Measurements from ENCODE around the gene VPS45.

The VPS45 gene

DNA sequence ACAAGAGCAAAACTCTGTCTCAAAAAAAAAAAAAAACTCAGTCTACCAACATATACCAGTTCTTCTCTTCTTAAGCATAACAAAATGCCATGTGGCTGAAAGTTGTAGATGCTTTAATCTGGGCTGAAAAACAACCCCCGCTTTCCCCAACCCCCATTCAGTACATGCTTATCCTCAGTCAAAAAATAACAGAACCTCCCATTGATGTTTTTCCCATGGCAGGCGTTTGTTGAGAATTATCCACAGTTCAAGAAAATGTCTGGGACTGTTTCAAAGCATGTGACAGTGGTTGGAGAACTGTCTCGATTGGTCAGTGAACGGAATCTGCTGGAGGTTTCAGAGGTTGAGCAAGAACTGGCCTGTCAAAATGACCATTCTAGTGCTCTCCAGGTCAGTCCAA lies 14.9 kb downstream of the VPS45 start:
- no peak overlapping the region for H3K4me3 ChIP-seq (replicated peaks; ENCODE audit: insufficient read depth, low read length)
- no peak for DNase-seq (ENCODE audit: low read depth in 1 of 2, low spot score in 1 of 2)
- H3K27ac ChIP-seq (replicated peaks) = no peak overlapping the region
- TF ChIP-seq CTCF (IDR thresholded peaks at IDR 0.05; ENCODE audit: insufficient read depth, low read length) (no peak), GABPA (IDR thresholded peaks at IDR 0.05; ENCODE audit: low read depth) (no peak), POLR2AphosphoS5 (IDR thresholded peaks at IDR 0.05; ENCODE audit: low read depth) (no peak), SPI1 (IDR thresholded peaks at IDR 0.05; ENCODE audit: borderline replicate concordance, low read depth) (no peak)
- TF ChIP-seq, protein P1, sequence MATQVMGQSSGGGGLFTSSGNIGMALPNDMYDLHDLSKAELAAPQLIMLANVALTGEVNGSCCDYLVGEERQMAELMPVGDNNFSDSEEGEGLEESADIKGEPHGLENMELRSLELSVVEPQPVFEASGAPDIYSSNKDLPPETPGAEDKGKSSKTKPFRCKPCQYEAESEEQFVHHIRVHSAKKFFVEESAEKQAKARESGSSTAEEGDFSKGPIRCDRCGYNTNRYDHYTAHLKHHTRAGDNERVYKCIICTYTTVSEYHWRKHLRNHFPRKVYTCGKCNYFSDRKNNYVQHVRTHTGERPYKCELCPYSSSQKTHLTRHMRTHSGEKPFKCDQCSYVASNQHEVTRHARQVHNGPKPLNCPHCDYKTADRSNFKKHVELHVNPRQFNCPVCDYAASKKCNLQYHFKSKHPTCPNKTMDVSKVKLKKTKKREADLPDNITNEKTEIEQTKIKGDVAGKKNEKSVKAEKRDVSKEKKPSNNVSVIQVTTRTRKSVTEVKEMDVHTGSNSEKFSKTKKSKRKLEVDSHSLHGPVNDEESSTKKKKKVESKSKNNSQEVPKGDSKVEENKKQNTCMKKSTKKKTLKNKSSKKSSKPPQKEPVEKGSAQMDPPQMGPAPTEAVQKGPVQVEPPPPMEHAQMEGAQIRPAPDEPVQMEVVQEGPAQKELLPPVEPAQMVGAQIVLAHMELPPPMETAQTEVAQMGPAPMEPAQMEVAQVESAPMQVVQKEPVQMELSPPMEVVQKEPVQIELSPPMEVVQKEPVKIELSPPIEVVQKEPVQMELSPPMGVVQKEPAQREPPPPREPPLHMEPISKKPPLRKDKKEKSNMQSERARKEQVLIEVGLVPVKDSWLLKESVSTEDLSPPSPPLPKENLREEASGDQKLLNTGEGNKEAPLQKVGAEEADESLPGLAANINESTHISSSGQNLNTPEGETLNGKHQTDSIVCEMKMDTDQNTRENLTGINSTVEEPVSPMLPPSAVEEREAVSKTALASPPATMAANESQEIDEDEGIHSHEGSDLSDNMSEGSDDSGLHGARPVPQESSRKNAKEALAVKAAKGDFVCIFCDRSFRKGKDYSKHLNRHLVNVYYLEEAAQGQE (IDR thresholded peaks at IDR 0.05; ENCODE audit: insufficient replicate concordance, low read depth) = no peak
- H3K27me3 ChIP-seq (ENCODE audit: insufficient read depth, poor library complexity, severe bottlenecking) = no peaks in the 10 kb centered on the region

DNA sequence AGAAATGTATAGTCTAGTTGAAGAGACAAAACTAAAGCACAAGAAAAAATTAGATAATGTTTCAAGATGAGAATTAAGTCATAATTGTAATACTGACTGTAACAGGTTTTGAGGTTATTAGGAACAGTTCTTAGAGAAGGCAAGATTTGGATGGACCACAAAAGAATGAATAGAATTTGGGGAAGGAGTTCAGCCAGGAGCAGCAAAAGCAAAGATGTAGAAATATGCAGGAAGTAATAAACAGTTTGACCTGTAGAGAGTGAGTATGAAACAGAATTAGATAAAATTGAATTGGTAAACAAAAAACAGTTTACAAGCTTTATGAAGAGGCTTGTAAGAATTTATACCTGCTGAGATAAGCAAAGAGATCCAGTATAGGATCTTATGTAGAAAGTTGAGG lies 16.3 kb downstream of the VPS45 start:
- no peak for TF ChIP-seq POLR2AphosphoS5 (IDR thresholded peaks at IDR 0.05; ENCODE audit: low read depth)
- TF ChIP-seq, protein P1 (IDR thresholded peaks at IDR 0.05; ENCODE audit: insufficient replicate concordance, low read depth) = no peak
- no peak for TF ChIP-seq CTCF (IDR thresholded peaks at IDR 0.05; ENCODE audit: insufficient read depth, low read length)
- no peak for TF ChIP-seq GABPA (IDR thresholded peaks at IDR 0.05; ENCODE audit: low read depth)
- no peak for TF ChIP-seq SPI1 (IDR thresholded peaks at IDR 0.05; ENCODE audit: borderline replicate concordance, low read depth)
- DNase-seq (ENCODE audit: low read depth in 1 of 2, low spot score in 1 of 2) = no peak
- Histone ChIP-seq H3K27me3 (ENCODE audit: insufficient read depth, poor library complexity, severe bottlenecking) (no peaks in the 10 kb centered on the region), H3K27ac (replicated peaks) (no peak overlapping the region), H3K4me3 (replicated peaks; ENCODE audit: insufficient read depth, low read length) (no peak overlapping the region)

DNA sequence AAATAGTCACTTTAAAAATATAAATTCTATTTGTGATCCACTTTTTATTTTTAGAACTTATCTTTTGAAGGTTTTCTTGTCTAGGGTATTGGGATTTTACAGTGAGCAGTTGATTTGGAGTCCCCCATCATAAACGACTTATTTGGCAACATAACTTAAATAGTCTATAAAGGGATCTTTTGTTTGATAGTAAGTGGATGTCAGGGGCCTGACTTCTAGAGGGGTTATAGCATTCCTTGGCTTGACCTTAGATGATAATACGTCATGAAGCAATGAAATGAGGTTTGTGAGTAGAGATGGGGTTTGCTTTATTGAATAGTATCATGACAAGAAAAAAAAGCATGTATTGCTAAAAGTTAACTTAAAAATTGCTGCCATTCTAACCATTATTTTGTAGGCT lies 17.8 kb downstream of the VPS45 start:
- Histone ChIP-seq H3K27ac (replicated peaks) (no peak overlapping the region), H3K27me3 (ENCODE audit: insufficient read depth, poor library complexity, severe bottlenecking) (no peaks in the 10 kb centered on the region), H3K4me3 (replicated peaks; ENCODE audit: insufficient read depth, low read length) (no peak overlapping the region)
- no peak for DNase-seq (ENCODE audit: low read depth in 1 of 2, low spot score in 1 of 2)
- TF ChIP-seq SPI1 (IDR thresholded peaks at IDR 0.05; ENCODE audit: borderline replicate concordance, low read depth) (no peak), GABPA (IDR thresholded peaks at IDR 0.05; ENCODE audit: low read depth) (no peak), POLR2AphosphoS5 (IDR thresholded peaks at IDR 0.05; ENCODE audit: low read depth) (no peak), CTCF (IDR thresholded peaks at IDR 0.05; ENCODE audit: insufficient read depth, low read length) (no peak)
- TF ChIP-seq, protein P1 (IDR thresholded peaks at IDR 0.05; ENCODE audit: insufficient replicate concordance, low read depth) = no peak
